HG03064 (cell line): ENCODE measurements around the gene TOM1L2.

ENCODE experiments used
- ATAC-seq: cut with Tn5 transposase; IDR thresholded peaks from one replicate; pipeline ENCODE4 v1.9.1; 2021; ENCODE audit warnings: low read depth; ENCODE audit not compliant: unreplicated experiment

TOM1L2 gene

GRCh38 chr17:17824119-17824782 lies 147.9 kb downstream of the TOM1L2 start:
- no peak for ATAC-seq

- no peak for ATAC-seq
These were observed 148.6 kb downstream of the TOM1L2 start for GRCh38 chr17:17823433-17824118.

- ATAC-seq, result no peak
These were observed 149.6 kb downstream of the TOM1L2 start for GRCh38 chr17:17822616-17823015.

GRCh38 chr17:17822189-17822588 lies 150.0 kb downstream of the TOM1L2 start:
- no peak for ATAC-seq

- ATAC-seq, result no peak
These were observed 151.6 kb downstream of the TOM1L2 start for GRCh38 chr17:17820463-17821158.

GRCh38 chr17:17820046-17820445 lies 152.2 kb downstream of the TOM1L2 start:
- ATAC-seq, result no peak

- ATAC-seq, result no peak
These were observed 152.6 kb downstream of the TOM1L2 start for GRCh38 chr17:17819561-17819995.

GRCh38 chr17:17819111-17819510 lies 153.1 kb downstream of the TOM1L2 start:
- ATAC-seq, result no peak

- ATAC-seq, result no peak
These were observed 154.1 kb downstream of the TOM1L2 start for GRCh38 chr17:17818088-17818526.

GRCh38 chr17:17817552-17817947 lies 154.7 kb downstream of the TOM1L2 start:
- ATAC-seq, result no peak

GRCh38 chr17:17816831-17817551 lies 155.2 kb downstream of the TOM1L2 start:
- ATAC-seq, result no peak

- ATAC-seq, result no peak
These were observed 155.9 kb downstream of the TOM1L2 start for GRCh38 chr17:17816240-17816814.

- no peak for ATAC-seq
These were observed 156.6 kb downstream of the TOM1L2 start for GRCh38 chr17:17815436-17816200.

GRCh38 chr17:17815062-17815406 lies 157.2 kb downstream of the TOM1L2 start:
- ATAC-seq, result no peak

- no peak for ATAC-seq
These were observed 157.8 kb downstream of the TOM1L2 start for GRCh38 chr17:17814162-17815061.

GRCh38 chr17:17813725-17814095 lies 158.5 kb downstream of the TOM1L2 start:
- ATAC-seq, result no peak

- no peak for ATAC-seq
These were observed 159.0 kb downstream of the TOM1L2 start for GRCh38 chr17:17813055-17813724.

- no peak for ATAC-seq
These were observed 159.8 kb downstream of the TOM1L2 start for GRCh38 chr17:17812211-17813054.
